ENCODE measurements around the gene MAPK11.

The MAPK11 gene

GRCh38 chr22:50264104-50264745 is 6.0 kb downstream of the MAPK11 start:
- ATAC-seq, result no peak
- TF ChIP-seq PATZ1 (CRISPR knock-in tag; IDR thresholded peaks at IDR 0.05; ENCODE audit: borderline replicate concordance) (no peak), ZNF565 (CRISPR knock-in tag; conservative IDR thresholded peaks at IDR 0.05; ENCODE audit: low read depth) (no peak), ZFP3 (CRISPR knock-in tag; IDR thresholded peaks at IDR 0.05) (no peak), ZC3H10 (CRISPR knock-in tag; IDR thresholded peaks at IDR 0.05) (no peak), CSRNP3 (CRISPR knock-in tag; IDR thresholded peaks at IDR 0.05) (no peak), ARNTL (CRISPR knock-in tag; IDR thresholded peaks at IDR 0.05; ENCODE audit: borderline replicate concordance, low read depth) (no peak), BACH2 (CRISPR knock-in tag; IDR thresholded peaks at IDR 0.05; ENCODE audit: borderline replicate concordance) (no peak), CREB5 (CRISPR knock-in tag; IDR thresholded peaks at IDR 0.05; ENCODE audit: low read depth) (no peak), ESRRG (CRISPR knock-in tag; IDR thresholded peaks at IDR 0.05) (no peak), ZFP30 (CRISPR knock-in tag; IDR thresholded peaks at IDR 0.05) (no peak), POU6F1 (CRISPR knock-in tag; IDR thresholded peaks at IDR 0.05; ENCODE audit: borderline replicate concordance, low read depth) (no peak), OSR1 (CRISPR knock-in tag; IDR thresholded peaks at IDR 0.05) (no peak)

- no peak for ATAC-seq
Observed at GRCh38 chr22:50262973-50263617, 7.1 kb downstream of the MAPK11 start.

More at GRCh38 chr22:50262973-50263617, 7.1 kb downstream of the MAPK11 start:
- TF ChIP-seq BACH2 (CRISPR knock-in tag; IDR thresholded peaks at IDR 0.05; ENCODE audit: borderline replicate concordance), result no peak
- no peak for TF ChIP-seq ZNF70 (CRISPR knock-in tag; IDR thresholded peaks at IDR 0.05)
- no peak for TF ChIP-seq RARB (CRISPR knock-in tag; IDR thresholded peaks at IDR 0.05)
- no peak for TF ChIP-seq TCF4 (CRISPR knock-in tag; IDR thresholded peaks at IDR 0.05; ENCODE audit: borderline replicate concordance)
- no peak for TF ChIP-seq ZNF565 (CRISPR knock-in tag; conservative IDR thresholded peaks at IDR 0.05; ENCODE audit: low read depth)
- no peak for TF ChIP-seq ZFP3 (CRISPR knock-in tag; IDR thresholded peaks at IDR 0.05)
- no peak for TF ChIP-seq PATZ1 (CRISPR knock-in tag; IDR thresholded peaks at IDR 0.05; ENCODE audit: borderline replicate concordance)
- no peak for TF ChIP-seq ZC3H10 (CRISPR knock-in tag; IDR thresholded peaks at IDR 0.05)
- TF ChIP-seq OSR1 (CRISPR knock-in tag; IDR thresholded peaks at IDR 0.05), result no peak
- no peak for TF ChIP-seq PPARA (CRISPR knock-in tag; IDR thresholded peaks at IDR 0.05; ENCODE audit: borderline replicate concordance)
- no peak for TF ChIP-seq ESRRG (CRISPR knock-in tag; IDR thresholded peaks at IDR 0.05)
- no peak for TF ChIP-seq ARNTL (CRISPR knock-in tag; IDR thresholded peaks at IDR 0.05; ENCODE audit: borderline replicate concordance, low read depth)
- TF ChIP-seq TSHZ2 (CRISPR knock-in tag; IDR thresholded peaks at IDR 0.05), result no peak
- TF ChIP-seq CSRNP3 (CRISPR knock-in tag; IDR thresholded peaks at IDR 0.05), result no peak
- no peak for TF ChIP-seq ZFP30 (CRISPR knock-in tag; IDR thresholded peaks at IDR 0.05)
- TF ChIP-seq SNAI2 (CRISPR knock-in tag; IDR thresholded peaks at IDR 0.05), result no peak
- no peak for TF ChIP-seq ZNF8 (CRISPR knock-in tag; IDR thresholded peaks at IDR 0.05)
- no peak for TF ChIP-seq ISL1 (CRISPR knock-in tag; IDR thresholded peaks at IDR 0.05)
- TF ChIP-seq CSDC2 (CRISPR knock-in tag; IDR thresholded peaks at IDR 0.05), result no peak
- no peak for TF ChIP-seq TOX (CRISPR knock-in tag; IDR thresholded peaks at IDR 0.05; ENCODE audit: borderline replicate concordance)

Measured in SK-N-SH treated with all-trans-retinoic acid at 6 μM for 48 hours (cell line).